Panc1 (cell line): ENCODE measurements around the gene TSPOAP1.

Experiments used
- CTCF ChIP-seq: fragments of 450-650 bp; IDR thresholded peaks from 2 replicates; pipeline ENCODE4 v1.5.1; 2017; ENCODE audit warnings: mild to moderate bottlenecking
- POLR2AphosphoS5 ChIP-seq: IDR thresholded peaks from 2 replicates; pipeline ENCODE4 v1.6.1; 2012; ENCODE audit warnings: mild to moderate bottlenecking, low read depth, low read length, moderate library complexity
- REST ChIP-seq, 2 experiments: IDR thresholded peaks; 2 replicates each; pipeline ENCODE4 v1.6.1; 2011 to 2012; ENCODE audit warnings: low read depth in 2 of 2, control low read depth in 1 of 2, low read length in 1 of 2, mild to moderate bottlenecking in 1 of 2, moderate library complexity in 1 of 2; ENCODE audit not compliant: insufficient read depth in 1 of 2

DNA sequence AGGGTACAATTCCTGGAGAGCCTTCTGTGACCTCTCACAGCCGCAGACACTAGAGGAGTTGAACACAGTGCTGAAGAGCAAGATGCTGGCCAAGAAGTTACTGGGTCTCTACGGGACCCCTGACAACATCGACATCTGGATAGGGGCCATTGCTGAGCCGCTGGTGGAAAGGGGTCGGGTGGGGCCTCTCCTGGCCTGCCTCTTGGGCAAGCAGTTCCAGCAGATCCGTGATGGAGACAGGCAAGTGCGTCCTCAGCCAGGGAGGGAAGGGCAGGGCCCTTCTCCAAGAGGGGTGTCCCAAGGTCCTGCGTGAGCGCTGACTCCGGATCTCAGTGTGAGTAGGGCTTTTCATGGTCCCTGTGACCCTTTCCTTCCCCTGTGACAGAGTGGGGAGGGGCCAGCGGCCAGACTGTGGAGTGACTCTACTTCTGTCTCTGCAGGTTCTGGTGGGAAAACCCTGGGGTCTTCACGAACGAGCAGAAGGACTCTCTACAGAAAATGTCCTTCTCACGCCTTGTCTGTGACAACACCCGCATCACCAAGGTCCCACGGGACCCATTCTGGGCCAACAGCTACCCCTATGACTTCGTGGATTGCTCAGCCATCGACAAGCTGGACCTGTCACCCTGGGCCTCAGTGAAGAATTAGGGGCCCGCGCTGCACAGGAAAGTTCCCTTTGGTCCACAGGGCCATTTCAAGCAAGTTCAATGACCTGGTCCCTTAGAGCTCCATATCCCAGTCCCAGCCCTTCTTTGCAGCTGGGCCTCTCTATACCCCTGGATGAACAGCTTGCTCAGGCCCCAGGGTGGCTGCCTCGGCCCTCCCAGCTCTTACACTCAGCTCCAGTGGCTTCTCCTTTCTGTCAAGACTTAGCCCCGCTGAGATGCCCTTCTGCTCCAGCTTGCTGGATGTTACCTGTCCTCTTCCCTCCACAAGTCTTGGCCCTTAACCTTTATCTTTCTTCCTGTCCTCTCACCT is 61.0 kb downstream of the TSPOAP1 start:
- no peak for TF ChIP-seq CTCF
- no peak for TF ChIP-seq POLR2AphosphoS5
- TF ChIP-seq REST (IDR thresholded peaks at IDR 0.05; ENCODE audit: insufficient read depth in 1 of 2, low read depth in 2 of 2, low read length in 1 of 2) = no peak
